Thoracic aorta (tissue), 2 donors: ENCODE measurements around the gene BEST1. TPM values are rescaled to one million over a fixed set of nuclear protein-coding genes. Genes with fewer than 3 reads are reported as not detected.

ENCODE experiments used
- ATAC-seq: fragments of 150-250 bp; one replicate; pipeline ENCODE4 v1.8.0; 2017; ENCODE audit warnings: low read depth; ENCODE audit not compliant: insufficient number of reproducible peaks, low FRiP score
- DNase-seq: peaks from one replicate; pipeline ENCODE4 v3.0.0-alpha.2; 2020; ENCODE audit warnings: low spot score
- H3K27ac ChIP-seq, 2 donors: fragments of 200-600 bp; sonication (generic); 1 replicate in 1 of 2; 2 replicates in 1 of 2; pipeline ENCODE4 v1.5.1; 2016; ENCODE audit warnings: mild to moderate bottlenecking in 2 of 2, moderate library complexity in 2 of 2
- H3K27me3 ChIP-seq: fragments of 200-600 bp; sonication (generic); replicated peaks from 2 replicates; pipeline ENCODE4 v1.6.0; 2016; ENCODE audit warnings: mild to moderate bottlenecking; ENCODE audit not compliant: insufficient read depth
- H3K36me3 ChIP-seq: fragments of 200-600 bp; sonication (generic); one replicate; pipeline ENCODE4 v1.5.1; 2016
- H3K4me1 ChIP-seq, 2 donors: fragments of 200-600 bp; sonication (generic); 1 replicate in 1 of 2; 2 replicates in 1 of 2; pipeline versions ENCODE4 v1.5.1 to v1.6.0; 2016; ENCODE audit warnings: low read depth in 2 of 2, mild to moderate bottlenecking in 1 of 2; ENCODE audit not compliant: control insufficient read depth in 1 of 2
- H3K4me3 ChIP-seq: fragments of 200-600 bp; sonication (generic); 2 replicates; pipeline ENCODE4 v1.5.1; 2016; ENCODE audit warnings: mild to moderate bottlenecking
- H3K9me3 ChIP-seq: fragments of 200-600 bp; sonication (generic); 2 replicates; pipeline ENCODE4 v1.5.1; 2016
- CTCF ChIP-seq: fragments of 200-600 bp; sonication (generic); IDR thresholded peaks from one replicate; pipeline ENCODE4 v1.5.1; 2019; ENCODE audit warnings: antibody characterized with exemption
- total RNA-seq, 2 donors: library from RNA; depleted of rRNA; stranded (reverse); fragments of >200 nt; gene quantifications; one replicate each; pipeline versions ENCODE4 v1.1.0 to v1.2.3, GENCODE V29; 2016

Gene BEST1
- total RNA-seq, 2 donors from 2014 or later, result 4.7 to 8.0 TPM

- DNase-seq (no peak), ATAC-seq (no peak)
- Histone ChIP-seq H3K36me3 (peaks cover 7% of the 10 kb centered on the region), H3K9me3 (no peaks in the 10 kb centered on the region), H3K4me3 (no peak overlapping the region), H3K4me1 (peaks cover 5 to 45% of the 10 kb centered on the region in 2 donors), H3K27me3 (no peaks in the 10 kb centered on the region), H3K27ac (no peak overlapping the region)
- TF ChIP-seq CTCF, result no peak
Measured at GRCh38 chr11:61958590-61958989, 8.4 kb downstream of the BEST1 start.

- Histone ChIP-seq H3K36me3 (peaks cover 12% of the 10 kb centered on the region), H3K4me1 (peaks cover 9 to 50% of the 10 kb centered on the region in 2 donors), H3K9me3 (no peaks in the 10 kb centered on the region), H3K27ac (no peak overlapping the region), H3K4me3 (no peak overlapping the region), H3K27me3 (no peaks in the 10 kb centered on the region)
- TF ChIP-seq CTCF, result no peak
- DNase-seq, result no peak
- ATAC-seq, result no peak
Measured at GRCh38 chr11:61959114-61959513, 9.0 kb downstream of the BEST1 start.

- DNase-seq, result no peak
- TF ChIP-seq CTCF, result no peak
- Histone ChIP-seq H3K9me3 (no peaks in the 10 kb centered on the region), H3K36me3 (peaks cover 18% of the 10 kb centered on the region), H3K4me1 (peaks cover 13 to 55% of the 10 kb centered on the region in 2 donors), H3K27me3 (no peaks in the 10 kb centered on the region), H3K4me3 (no peak overlapping the region), H3K27ac (no peak overlapping the region)
- no peak for ATAC-seq
Measured at GRCh38 chr11:61959678-61960077, 9.5 kb downstream of the BEST1 start.

GRCh38 chr11:61960532-61960931 is 10.4 kb downstream of the BEST1 start:
- no peak overlapping the region for H3K27ac ChIP-seq

GRCh38 chr11:61961570-61962212 is 11.5 kb downstream of the BEST1 start:
- H3K27me3 ChIP-seq, result no peaks in the 10 kb centered on the region
- TF ChIP-seq CTCF, result no peak
- peaks cover 20 to 48% of the 10 kb centered on the region in 2 donors for H3K4me1 ChIP-seq
- peaks cover 23% of the 10 kb centered on the region for H3K36me3 ChIP-seq
- H3K9me3 ChIP-seq, result no peaks in the 10 kb centered on the region
- DNase-seq (no peak), ATAC-seq (no peak)
- peak overlapping the region; percentile 47 to 99 for H3K27ac ChIP-seq
- no peak overlapping the region for H3K4me3 ChIP-seq

More at GRCh38 chr11:61960532-61960931, 10.4 kb downstream of the BEST1 start:
- peaks cover 20 to 54% of the 10 kb centered on the region in 2 donors for H3K4me1 ChIP-seq
- H3K9me3 ChIP-seq, result no peaks in the 10 kb centered on the region
- DNase-seq (no peak), ATAC-seq (no peak)
- peaks cover 23% of the 10 kb centered on the region for H3K36me3 ChIP-seq
- no peaks in the 10 kb centered on the region for H3K27me3 ChIP-seq
- TF ChIP-seq CTCF, result no peak
- H3K4me3 ChIP-seq, result no peak overlapping the region
